Esophagus squamous epithelium (tissue), 5 donors: ENCODE measurements around the gene GBP6. TPM values are rescaled to one million over a fixed set of nuclear protein-coding genes. Genes with fewer than 3 reads are reported as not detected.
A peak's percentile ranks its signal among the peaks of the same experiment; 100 is the strongest.

Experiments used
- DNase-seq: peaks from one replicate; lab custom pipeline; 2025; lab: John Stamatoyannopoulos, UW
- H3K27ac ChIP-seq, 4 donors: fragments of 200-600 bp; sonication (generic); one replicate each; pipeline ENCODE4 v1.5.1; 2016 to 2019; ENCODE audit warnings: mild to moderate bottlenecking in 1 of 4
- H3K27me3 ChIP-seq, 4 donors: fragments of 200-600 bp; sonication (generic); 1 replicate in 3 of 4; 2 replicates in 1 of 4; pipeline versions ENCODE4 v1.5.1 to v1.6.0; 2017 to 2021; ENCODE audit warnings: antibody characterized with exemption in 1 of 4
- H3K36me3 ChIP-seq, 3 donors: fragments of 200-600 bp; sonication (generic); one replicate each; pipeline ENCODE4 v1.5.1; 2016 to 2019
- H3K4me1 ChIP-seq, 3 donors: fragments of 200-600 bp; sonication (generic); one replicate each; pipeline ENCODE4 v1.5.1; 2017 to 2019
- H3K4me3 ChIP-seq, 4 donors: fragments of 200-600 bp; sonication (generic); 1 replicate in 3 of 4; 2 replicates in 1 of 4; pipeline ENCODE4 v1.5.1; 2016 to 2019; ENCODE audit warnings: mild to moderate bottlenecking in 2 of 4, moderate library complexity in 1 of 4
- H3K9me3 ChIP-seq, 3 donors: fragments of 200-600 bp; sonication (generic); one replicate each; pipeline ENCODE4 v1.5.1; 2016 to 2019
- CTCF ChIP-seq, 6 experiments: fragments of 450-650 bp in 4 of 6; fragments of 200-600 bp in 2 of 6; sonication (generic) in 2 of 6; IDR thresholded peaks; one replicate each; pipeline ENCODE4 v1.5.1; 2016 to 2019; ENCODE audit warnings: antibody characterized with exemption in 6 of 6, mild to moderate bottlenecking in 4 of 6, moderate library complexity in 4 of 6
- POLR2A ChIP-seq, 4 donors: fragments of 450-650 bp; IDR thresholded peaks; one replicate each; pipeline ENCODE4 v1.6.1; 2017; ENCODE audit warnings: antibody characterized with exemption in 4 of 4, mild to moderate bottlenecking in 4 of 4, moderate library complexity in 3 of 4
- WGBS, 2 donors: methylation state at CpG; one replicate each; pipeline ENCODE4 v1.1.5; 2018; 5-methylcytosine and 5-hydroxymethylcytosine counted together
- intact Hi-C: fragments of 100-400 bp; cut with DNase I; formaldehyde crosslinking; loops from one replicate; pipeline ENCODE4 v1.15.0; 2022
- total RNA-seq, 4 donors: library from RNA; depleted of rRNA; stranded (reverse); fragments of >200 nt; gene quantifications; one replicate each; pipeline ENCODE4 v1.1.0, GENCODE V29; 2016
- donor health status: DM: yes; HTN: yes; CAD: no.

Gene GBP6
- total RNA-seq = 100 to 1,000 TPM; 419 to 894 (median 477) TPM

- no peak for TF ChIP-seq CTCF (IDR thresholded peaks at IDR 0.05)
- peak in 2 of 4 donors; percentile 13 to 49 for TF ChIP-seq POLR2A (IDR thresholded peaks at IDR 0.05)
- 28% methylated on average over 4 to 5 of the region's 10 CpGs for WGBS, 2 donors
- H3K27me3 ChIP-seq = no peaks in the 10 kb centered on the region
- H3K4me1 ChIP-seq = peaks cover 0 to 48% (median 12%) of the 10 kb centered on the region in 3 donors
- H3K36me3 ChIP-seq = peaks cover 0 to 13% (median 0%) of the 10 kb centered on the region in 3 donors
- intact Hi-C loops = loop anchor here (5.0 kb wide), 1 partner anchor 88 kb away; no protein-coding TSS in a partner anchor
- H3K27ac ChIP-seq = peak within 1 kb of the TSS; percentile 84 to 92 (median 88)
- H3K4me3 ChIP-seq = peak within 1 kb of the TSS; percentile 38 to 59 (median 54)
- DNase-seq = no peak
- H3K9me3 ChIP-seq = no peaks in the 10 kb centered on the region
Measured at GRCh38 chr1:89363638-89364536, at the start of gene GBP6. Gene GBP6, plus strand, starts transcription at chr1:89364059. Its CDS starts 4,493 bp downstream, at chr1:89368552.

GRCh38 chr1:89322402-89322801 lies 41.5 kb upstream of the GBP6 start:
- H3K9me3 ChIP-seq = no peaks in the 10 kb centered on the region
- H3K4me1 ChIP-seq = no peaks in the 10 kb centered on the region
- intact Hi-C loops = no loop called here
- H3K4me3 ChIP-seq = no peak overlapping the region
- DNase-seq = no peak
- no peak overlapping the region for H3K27ac ChIP-seq
- H3K36me3 ChIP-seq = no peaks in the 10 kb centered on the region
- no peak for TF ChIP-seq CTCF (IDR thresholded peaks at IDR 0.05)
- TF ChIP-seq POLR2A (IDR thresholded peaks at IDR 0.05) = no peak
- H3K27me3 ChIP-seq = no peaks in the 10 kb centered on the region
- WGBS, 2 donors = 15 to 19% methylated on average over 1 of the region's 1 CpG

- TF ChIP-seq POLR2A (IDR thresholded peaks at IDR 0.05) (no peak), CTCF (IDR thresholded peaks at IDR 0.05) (no peak)
- intact Hi-C loops = no loop called here
- Histone ChIP-seq H3K27ac (no peak overlapping the region), H3K9me3 (no peaks in the 10 kb centered on the region), H3K36me3 (no peaks in the 10 kb centered on the region), H3K4me1 (no peaks in the 10 kb centered on the region), H3K27me3 (no peaks in the 10 kb centered on the region), H3K4me3 (no peak overlapping the region)
- whole genome bisulfite sequencing, 2 donors = 84 to 100% methylated on average over 1 to 2 of the region's 2 CpGs
- DNase-seq = no peak
Measured at GRCh38 chr1:89331890-89332289, 32.0 kb upstream of the GBP6 start.

GRCh38 chr1:89332461-89332860 lies 31.4 kb upstream of the GBP6 start:
- WGBS, 2 donors = 51 to 58% methylated on average over 3 of the region's 3 CpGs
- Histone ChIP-seq H3K4me1 (no peaks in the 10 kb centered on the region), H3K36me3 (no peaks in the 10 kb centered on the region), H3K27ac (no peak overlapping the region), H3K9me3 (no peaks in the 10 kb centered on the region), H3K27me3 (no peaks in the 10 kb centered on the region), H3K4me3 (no peak overlapping the region)
- TF ChIP-seq CTCF (IDR thresholded peaks at IDR 0.05) = no peak
- TF ChIP-seq POLR2A (IDR thresholded peaks at IDR 0.05) = no peak
- intact Hi-C loops = no loop called here
- no peak for DNase-seq

- Histone ChIP-seq H3K36me3 (no peaks in the 10 kb centered on the region), H3K4me1 (peaks cover 0 to 9% (median 0%) of the 10 kb centered on the region in 3 donors), H3K4me3 (no peak overlapping the region), H3K27ac (no peak overlapping the region), H3K9me3 (no peaks in the 10 kb centered on the region), H3K27me3 (no peaks in the 10 kb centered on the region)
- no peak for DNase-seq
- intact Hi-C loops = no loop called here
- no peak for TF ChIP-seq POLR2A (IDR thresholded peaks at IDR 0.05)
- no peak for TF ChIP-seq CTCF (IDR thresholded peaks at IDR 0.05)
Measured at GRCh38 chr1:89335486-89335885, 28.4 kb upstream of the GBP6 start.
